ENCODE data around the gene MPHOSPH6. TPM values are rescaled to one million over a fixed set of nuclear protein-coding genes. Genes with fewer than 3 reads are reported as not detected.

The MPHOSPH6 gene
- total and polyA plus RNA-seq, 8 donors: 6.1 to 31.9 (median 26.3) TPM; not detected in 1

DNA sequence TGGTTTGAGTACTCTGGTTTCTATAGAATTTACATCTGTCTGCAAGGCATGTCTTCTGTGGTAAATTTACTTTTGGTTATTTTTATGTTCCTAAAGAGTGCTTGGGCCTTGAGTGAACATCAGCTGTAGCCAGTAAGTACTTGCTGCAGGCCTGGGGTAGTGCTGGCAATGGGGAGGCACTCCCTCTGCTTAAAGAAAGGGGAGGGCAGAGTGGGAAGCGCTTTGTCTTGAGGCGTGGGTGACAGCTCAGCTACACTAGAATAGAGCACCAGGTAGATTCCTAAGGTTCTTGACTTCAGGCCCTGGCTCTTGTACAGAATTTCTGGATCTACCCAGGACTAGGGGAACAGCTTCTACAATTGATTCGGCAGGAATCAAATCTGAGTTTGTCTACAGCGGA lies 50.6 kb downstream of the MPHOSPH6 start:
- Histone ChIP-seq H3K36me3 (no peaks in the 10 kb centered on the region), H3K4me1 (no peaks in the 10 kb centered on the region), H3K9me3 (no peaks in the 10 kb centered on the region), H3K4me3 (no peak overlapping the region), H3K27ac (no peak overlapping the region), H3K27me3 (no peaks in the 10 kb centered on the region)
- 70 to 100% (median 73%) methylated on average over 4 of the region's 4 CpGs for WGBS, 5 donors
- intact Hi-C loops (cut with DNase I; ENCODE audit: low total_unique reads): no loop called here
- TF ChIP-seq POLR2AphosphoS5 (IDR thresholded peaks at IDR 0.05) (no peak), POLR2A (IDR thresholded peaks at IDR 0.05) (no peak), CTCF (IDR thresholded peaks at IDR 0.05) (no peak), EP300 (IDR thresholded peaks at IDR 0.05) (no peak)
- no peak for DNase-seq

GRCh38 chr16:82118749-82119148 lies 51.3 kb downstream of the MPHOSPH6 start:
- TF ChIP-seq EP300 (IDR thresholded peaks at IDR 0.05) (no peak), POLR2AphosphoS5 (IDR thresholded peaks at IDR 0.05) (no peak), CTCF (IDR thresholded peaks at IDR 0.05) (no peak), POLR2A (IDR thresholded peaks at IDR 0.05) (no peak)
- DNase-seq: no peak
- H3K36me3 ChIP-seq: no peaks in the 10 kb centered on the region
- H3K27me3 ChIP-seq: no peaks in the 10 kb centered on the region
- no peak overlapping the region for H3K27ac ChIP-seq
- no peaks in the 10 kb centered on the region for H3K4me1 ChIP-seq
- 92 to 98% (median 94%) methylated on average over 2 of the region's 2 CpGs for WGBS, 5 donors
- H3K9me3 ChIP-seq: no peaks in the 10 kb centered on the region
- H3K4me3 ChIP-seq: no peak overlapping the region
- intact Hi-C loops (cut with DNase I; ENCODE audit: low total_unique reads): no loop called here

DNA sequence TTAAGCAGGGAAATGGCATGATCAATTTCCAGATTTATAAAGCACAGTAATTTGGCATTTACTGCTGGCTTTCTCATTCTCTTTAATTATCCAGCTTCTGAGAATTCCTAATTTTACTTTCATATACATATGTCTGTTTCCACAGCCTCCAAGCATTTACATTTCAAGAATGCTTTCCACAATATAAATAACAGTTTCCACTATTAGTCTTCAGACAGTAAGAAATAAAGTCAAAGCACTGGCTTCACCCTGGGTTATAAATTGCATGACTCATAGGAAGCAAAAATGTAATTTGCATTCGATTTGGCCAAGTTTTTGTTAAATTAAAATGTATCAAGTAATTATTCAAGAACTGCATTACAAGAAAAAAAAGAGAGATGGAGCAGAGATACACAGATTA lies 53.5 kb downstream of the MPHOSPH6 start:
- Histone ChIP-seq H3K36me3 (no peaks in the 10 kb centered on the region), H3K27me3 (no peaks in the 10 kb centered on the region), H3K27ac (no peak overlapping the region), H3K4me1 (no peaks in the 10 kb centered on the region), H3K4me3 (no peak overlapping the region), H3K9me3 (no peaks in the 10 kb centered on the region)
- WGBS, 5 donors: 45 to 77% (median 64%) methylated on average over 1 of the region's 1 CpG
- intact Hi-C loops (cut with DNase I; ENCODE audit: low total_unique reads): no loop called here
- TF ChIP-seq CTCF (IDR thresholded peaks at IDR 0.05) (no peak), EP300 (IDR thresholded peaks at IDR 0.05) (no peak), POLR2A (IDR thresholded peaks at IDR 0.05) (no peak), POLR2AphosphoS5 (IDR thresholded peaks at IDR 0.05) (no peak)
- DNase-seq: no peak

DNA sequence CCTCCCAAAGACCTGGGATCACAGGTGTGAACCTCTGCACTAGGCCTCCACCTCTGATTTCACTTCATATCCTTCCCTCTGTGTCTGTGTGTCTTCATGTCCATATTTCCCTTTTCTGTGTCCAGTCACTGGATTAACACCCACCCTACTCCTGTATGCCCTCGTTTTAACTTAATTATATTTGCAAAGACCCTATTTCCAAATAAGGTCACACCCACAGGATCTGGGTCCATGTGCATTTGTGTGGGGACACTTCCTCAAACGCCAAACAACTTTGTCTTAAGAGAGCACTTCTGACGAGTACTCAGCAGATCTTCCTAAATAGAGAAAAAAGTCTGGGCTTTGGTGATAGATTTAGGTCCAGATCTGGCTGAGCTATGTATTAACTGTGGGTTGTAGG lies 56.3 kb downstream of the MPHOSPH6 start:
- H3K27me3 ChIP-seq: no peaks in the 10 kb centered on the region
- no peaks in the 10 kb centered on the region for H3K4me1 ChIP-seq
- DNase-seq: no peak
- H3K4me3 ChIP-seq: no peak overlapping the region
- WGBS, 5 donors: 64 to 75% (median 70%) methylated on average over 3 of the region's 3 CpGs
- TF ChIP-seq CTCF (IDR thresholded peaks at IDR 0.05): no peak
- no peak for TF ChIP-seq POLR2AphosphoS5 (IDR thresholded peaks at IDR 0.05)
- no peak for TF ChIP-seq POLR2A (IDR thresholded peaks at IDR 0.05)
- no peak for TF ChIP-seq EP300 (IDR thresholded peaks at IDR 0.05)
- no peak overlapping the region for H3K27ac ChIP-seq
- no peaks in the 10 kb centered on the region for H3K9me3 ChIP-seq
- H3K36me3 ChIP-seq: no peaks in the 10 kb centered on the region
- intact Hi-C loops (cut with DNase I; ENCODE audit: low total_unique reads): no loop called here

All from stomach (tissue), 9 donors.